ENCODE results near the gene USP14.

GRCh38 chr18:183769-184168, 25.4 kb downstream of the USP14 start:
- TF ChIP-seq, protein P1, sequence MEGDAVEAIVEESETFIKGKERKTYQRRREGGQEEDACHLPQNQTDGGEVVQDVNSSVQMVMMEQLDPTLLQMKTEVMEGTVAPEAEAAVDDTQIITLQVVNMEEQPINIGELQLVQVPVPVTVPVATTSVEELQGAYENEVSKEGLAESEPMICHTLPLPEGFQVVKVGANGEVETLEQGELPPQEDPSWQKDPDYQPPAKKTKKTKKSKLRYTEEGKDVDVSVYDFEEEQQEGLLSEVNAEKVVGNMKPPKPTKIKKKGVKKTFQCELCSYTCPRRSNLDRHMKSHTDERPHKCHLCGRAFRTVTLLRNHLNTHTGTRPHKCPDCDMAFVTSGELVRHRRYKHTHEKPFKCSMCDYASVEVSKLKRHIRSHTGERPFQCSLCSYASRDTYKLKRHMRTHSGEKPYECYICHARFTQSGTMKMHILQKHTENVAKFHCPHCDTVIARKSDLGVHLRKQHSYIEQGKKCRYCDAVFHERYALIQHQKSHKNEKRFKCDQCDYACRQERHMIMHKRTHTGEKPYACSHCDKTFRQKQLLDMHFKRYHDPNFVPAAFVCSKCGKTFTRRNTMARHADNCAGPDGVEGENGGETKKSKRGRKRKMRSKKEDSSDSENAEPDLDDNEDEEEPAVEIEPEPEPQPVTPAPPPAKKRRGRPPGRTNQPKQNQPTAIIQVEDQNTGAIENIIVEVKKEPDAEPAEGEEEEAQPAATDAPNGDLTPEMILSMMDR (conservative IDR thresholded peaks at IDR 0.05; ENCODE audit: low read depth in 2 of 2): no peak
- TF ChIP-seq REST (IDR thresholded peaks at IDR 0.05; ENCODE audit: unreplicated experiment) (no peak), ZNF331 (CRISPR knock-in tag; IDR thresholded peaks at IDR 0.05; ENCODE audit: low read depth) (no peak), EZH2 (IDR thresholded peaks at IDR 0.05; ENCODE audit: low read depth, unreplicated experiment) (no peak), STAT1 (IDR thresholded peaks at IDR 0.05; ENCODE audit: unreplicated experiment) (no peak), CREB1 (CRISPR knock-in tag; IDR thresholded peaks at IDR 0.05; ENCODE audit: low read depth) (no peak)

All from GM23338 (cell line).